ENCODE measurements around the gene RALBP1. TPM values are rescaled to one million over a fixed set of nuclear protein-coding genes. Genes with fewer than 3 reads are reported as not detected.

RALBP1 gene
- total RNA-seq, 1 donor, result 77.2 TPM

DNA sequence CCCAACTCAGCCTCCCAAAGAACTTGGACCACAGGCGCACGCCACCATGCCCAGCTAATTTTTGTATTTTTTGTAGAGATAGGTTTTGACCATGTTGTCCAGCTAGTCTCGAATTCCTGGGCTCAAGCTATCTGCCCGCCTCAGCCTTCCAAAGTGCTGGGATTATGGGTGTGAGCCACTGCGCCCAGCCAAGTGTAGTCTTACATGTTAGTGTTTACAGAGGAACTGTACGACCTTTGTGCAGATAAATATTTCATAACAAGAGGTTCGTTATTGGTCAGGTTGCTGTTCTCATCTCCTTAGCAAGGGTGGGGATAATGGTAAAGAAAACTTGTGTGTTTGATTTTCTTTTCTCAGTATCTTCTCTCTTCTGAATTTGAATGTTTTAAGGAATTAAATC lies 46.5 kb downstream of the RALBP1 start:
- TF ChIP-seq, protein P1, sequence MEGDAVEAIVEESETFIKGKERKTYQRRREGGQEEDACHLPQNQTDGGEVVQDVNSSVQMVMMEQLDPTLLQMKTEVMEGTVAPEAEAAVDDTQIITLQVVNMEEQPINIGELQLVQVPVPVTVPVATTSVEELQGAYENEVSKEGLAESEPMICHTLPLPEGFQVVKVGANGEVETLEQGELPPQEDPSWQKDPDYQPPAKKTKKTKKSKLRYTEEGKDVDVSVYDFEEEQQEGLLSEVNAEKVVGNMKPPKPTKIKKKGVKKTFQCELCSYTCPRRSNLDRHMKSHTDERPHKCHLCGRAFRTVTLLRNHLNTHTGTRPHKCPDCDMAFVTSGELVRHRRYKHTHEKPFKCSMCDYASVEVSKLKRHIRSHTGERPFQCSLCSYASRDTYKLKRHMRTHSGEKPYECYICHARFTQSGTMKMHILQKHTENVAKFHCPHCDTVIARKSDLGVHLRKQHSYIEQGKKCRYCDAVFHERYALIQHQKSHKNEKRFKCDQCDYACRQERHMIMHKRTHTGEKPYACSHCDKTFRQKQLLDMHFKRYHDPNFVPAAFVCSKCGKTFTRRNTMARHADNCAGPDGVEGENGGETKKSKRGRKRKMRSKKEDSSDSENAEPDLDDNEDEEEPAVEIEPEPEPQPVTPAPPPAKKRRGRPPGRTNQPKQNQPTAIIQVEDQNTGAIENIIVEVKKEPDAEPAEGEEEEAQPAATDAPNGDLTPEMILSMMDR (IDR thresholded peaks at IDR 0.05; ENCODE audit: insufficient read depth, low read length), result no peak
- H3K4me3 ChIP-seq (ENCODE audit: low read depth, low read length), result no peak overlapping the region
- DNase-seq (ENCODE audit: low read depth), result no peak

DNA sequence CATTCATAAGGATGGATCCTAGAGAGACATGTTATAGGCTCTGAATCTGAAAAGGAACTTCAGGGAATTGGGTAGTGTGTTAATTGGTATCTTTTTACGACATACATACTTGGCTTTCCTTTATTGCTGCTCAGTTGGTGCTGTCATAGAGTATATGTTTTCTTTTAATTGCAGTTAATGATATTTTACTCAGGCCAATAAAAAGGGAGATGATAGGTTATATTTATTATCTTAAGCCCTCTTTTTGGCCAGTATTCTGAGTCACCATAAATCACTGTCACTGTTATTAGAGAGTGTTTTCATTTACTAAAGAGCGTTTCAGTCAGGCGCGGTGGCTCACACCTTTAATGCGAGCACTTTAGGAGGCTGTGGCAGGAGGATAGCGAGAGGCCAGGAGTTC lies 47.6 kb downstream of the RALBP1 start:
- no peak overlapping the region for H3K4me3 ChIP-seq (ENCODE audit: low read depth, low read length)
- TF ChIP-seq, protein P1 (IDR thresholded peaks at IDR 0.05; ENCODE audit: insufficient read depth, low read length), result no peak
- DNase-seq (ENCODE audit: low read depth), result no peak

DNA sequence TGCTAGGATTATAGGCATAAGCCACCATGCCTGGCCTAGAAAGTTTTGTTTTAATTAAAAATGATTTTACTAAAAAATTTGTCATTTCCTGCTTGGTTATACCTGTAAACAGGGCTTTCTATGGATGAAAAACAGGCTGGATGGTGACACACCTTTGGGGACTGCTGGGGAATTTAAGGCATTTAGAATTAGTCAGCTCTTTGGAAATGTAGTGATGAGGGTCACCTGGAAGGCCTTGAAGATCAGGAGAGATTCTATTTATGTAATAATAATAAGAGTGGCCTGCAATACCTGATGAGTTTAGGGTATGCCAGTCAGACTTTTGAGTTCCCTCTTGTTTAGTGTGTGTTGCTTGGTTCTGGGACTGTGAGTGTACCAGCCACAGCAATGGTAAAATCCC lies 51.1 kb downstream of the RALBP1 start:
- no peak for DNase-seq (ENCODE audit: low read depth)
- H3K4me3 ChIP-seq (ENCODE audit: low read depth, low read length), result no peak overlapping the region
- TF ChIP-seq, protein P1 (IDR thresholded peaks at IDR 0.05; ENCODE audit: insufficient read depth, low read length), result no peak

DNA sequence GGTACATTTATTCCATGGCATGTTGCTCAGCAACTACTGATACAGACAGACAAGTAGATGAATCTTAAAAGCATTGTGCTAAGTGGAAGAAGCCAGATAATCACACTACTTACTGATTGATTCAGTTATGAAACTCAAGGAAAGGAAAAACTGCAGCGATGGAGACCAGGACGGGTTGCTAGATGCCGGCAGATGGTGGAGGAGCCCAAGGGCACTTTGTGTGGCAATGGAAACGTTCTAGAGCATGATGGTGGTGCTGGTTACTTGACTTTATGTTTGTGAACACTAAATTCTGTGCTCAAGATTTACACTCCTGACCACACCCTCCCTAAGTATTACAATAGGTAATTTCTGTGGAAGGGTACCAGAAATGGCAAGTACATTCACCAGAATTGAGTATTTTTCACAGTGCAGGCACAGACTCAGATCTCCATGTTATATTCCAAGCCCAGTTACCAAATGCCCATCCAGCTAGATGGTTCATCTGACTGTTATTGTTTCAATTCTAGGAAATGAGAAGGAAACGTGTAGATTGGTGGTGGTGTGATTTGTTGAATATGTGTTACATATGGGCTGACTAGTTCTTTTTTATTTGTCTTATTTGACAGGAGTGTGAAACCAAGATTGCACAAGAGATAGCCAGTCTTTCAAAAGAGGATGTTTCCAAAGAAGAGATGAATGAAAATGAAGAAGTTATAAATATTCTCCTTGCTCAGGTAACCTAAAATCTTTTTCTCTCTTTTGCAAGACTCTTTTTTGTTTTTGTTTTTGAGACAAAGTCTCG lies 55.1 kb downstream of the RALBP1 start:
- TF ChIP-seq, protein P1 (IDR thresholded peaks at IDR 0.05; ENCODE audit: insufficient read depth, low read length), result no peak
- H3K4me3 ChIP-seq (ENCODE audit: low read depth, low read length), result no peak overlapping the region
- no peak for DNase-seq (ENCODE audit: low read depth)

DNA sequence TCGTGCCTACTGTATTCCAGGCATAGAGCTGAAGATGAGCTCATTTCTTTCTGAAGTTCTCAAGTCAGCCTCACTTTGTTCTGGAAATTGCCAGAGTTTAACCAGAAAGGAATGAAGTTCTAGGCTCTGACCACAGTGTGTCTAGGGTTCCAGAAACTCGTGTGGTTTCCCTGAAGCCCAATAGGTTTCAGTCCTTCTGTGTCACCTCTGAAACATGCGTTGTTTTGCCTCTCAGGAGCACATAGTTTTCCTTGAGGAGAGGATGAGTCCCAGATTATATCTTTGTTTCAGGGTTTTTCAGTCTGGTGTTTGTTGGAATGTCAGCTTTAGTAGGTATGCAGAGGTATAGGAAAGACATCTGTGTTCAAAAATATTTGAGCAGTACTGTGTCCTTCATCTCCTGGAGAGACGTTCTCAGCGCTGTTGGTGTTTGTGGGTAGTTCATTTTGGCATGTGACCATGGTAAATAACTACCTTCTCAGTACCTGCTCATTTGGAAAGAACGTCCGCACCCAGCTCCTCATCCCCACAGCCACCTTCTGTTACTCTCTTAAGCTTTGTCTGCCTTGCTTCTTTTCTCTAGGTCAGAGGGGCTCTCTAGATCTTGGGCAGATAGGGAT lies 56.6 kb downstream of the RALBP1 start:
- H3K4me3 ChIP-seq (ENCODE audit: low read depth, low read length), result no peak overlapping the region
- DNase-seq (ENCODE audit: low read depth), result no peak
- TF ChIP-seq, protein P1 (IDR thresholded peaks at IDR 0.05; ENCODE audit: insufficient read depth, low read length), result no peak

DNA sequence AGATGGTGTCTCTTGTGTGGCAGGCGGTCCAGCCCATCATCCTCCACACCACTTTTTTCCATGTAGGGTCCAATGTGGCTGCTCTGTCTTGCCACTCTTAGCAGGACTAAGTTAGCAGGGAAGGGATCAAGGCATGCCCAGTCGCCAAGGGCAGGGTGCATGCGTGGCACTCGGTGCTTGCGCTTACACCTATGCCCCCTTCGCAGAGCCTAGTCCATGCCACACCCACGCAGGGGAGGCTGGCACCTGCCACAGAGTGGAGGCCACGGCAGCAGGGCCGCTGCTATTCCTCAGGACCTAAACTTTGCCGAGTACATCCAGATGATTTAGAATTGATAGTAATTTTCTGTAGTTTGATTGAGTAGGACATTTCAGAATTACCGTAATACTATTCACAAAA lies 59.5 kb downstream of the RALBP1 start:
- no peak for DNase-seq (ENCODE audit: low read depth)
- TF ChIP-seq, protein P1 (IDR thresholded peaks at IDR 0.05; ENCODE audit: insufficient read depth, low read length), result no peak
- no peak overlapping the region for H3K4me3 ChIP-seq (ENCODE audit: low read depth, low read length)

Measured in fibroblast of the aortic adventitia (primary cell).